ENCODE results near the gene ZNF618. TPM values are rescaled to one million over a fixed set of nuclear protein-coding genes. Genes with fewer than 3 reads are reported as not detected.

The ZNF618 gene
- total RNA-seq, 4 donors from 2014 or later, result 0.26 to 1.2 (median 1.0) TPM

DNA sequence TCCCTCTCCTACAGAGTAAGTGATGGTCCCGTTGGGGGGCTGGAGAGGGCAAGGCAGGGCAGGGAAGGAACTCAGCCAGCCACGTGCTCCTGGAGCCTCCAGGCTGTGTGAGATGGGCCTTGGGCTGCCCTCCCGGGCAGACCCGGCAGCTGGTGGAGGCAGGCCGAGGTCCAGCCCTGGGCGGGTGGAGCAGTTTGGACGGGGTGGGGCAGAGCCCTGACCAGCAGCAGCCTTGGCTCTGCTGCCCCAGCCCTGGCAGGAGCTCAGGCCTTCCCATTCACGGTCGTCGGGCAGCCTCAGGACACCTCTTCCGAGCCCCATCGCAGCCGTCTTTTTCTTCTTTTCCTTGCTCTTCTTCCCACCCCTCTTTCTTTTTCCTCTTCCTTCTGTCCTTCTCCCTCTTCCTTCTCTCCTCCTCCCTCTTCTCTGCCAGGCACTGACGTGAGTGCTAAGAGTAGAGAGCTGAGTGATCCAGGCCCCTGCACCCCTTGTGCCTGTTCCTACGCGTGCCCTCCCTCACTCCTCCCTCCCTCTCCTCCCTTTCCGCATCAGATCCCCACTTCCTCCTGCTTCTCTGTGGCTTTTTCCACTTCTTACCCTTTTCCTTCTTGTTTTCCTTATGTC, 159.2 kb downstream of the ZNF618 start:
- H3K4me3 ChIP-seq, result no peak overlapping the region
- no peak overlapping the region for H3K27ac ChIP-seq
- no peaks in the 10 kb centered on the region for H3K27me3 ChIP-seq
- no peaks in the 10 kb centered on the region for H3K9me3 ChIP-seq
- DNase-seq, result no peak
- in situ Hi-C loops (cut with MboI; ENCODE audit: low sequenced_read_pairs in 4 of 4) (loop anchor here in 3 of 4 donors (10.0 to 25.0 kb wide), 3 partner anchors 223 to 348 kb away; no protein-coding TSS in a partner anchor), intact Hi-C loops (cut with DNase I; ENCODE audit: low total_unique reads) (loop anchor here (10.0 kb wide), 1 partner anchor 351 kb away; no protein-coding TSS in a partner anchor)
- ATAC-seq, result no peak
- peaks cover 0 to 5% of the 10 kb centered on the region in 2 donors for H3K36me3 ChIP-seq
- no peaks in the 10 kb centered on the region for H3K4me1 ChIP-seq
- TF ChIP-seq POLR2A (IDR thresholded peaks at IDR 0.05) (no peak), CTCF (IDR thresholded peaks at IDR 0.05 in 4 of 5, conservative IDR thresholded peaks at IDR 0.05 in 1 of 5) (no peak)

- ATAC-seq (no peak), DNase-seq (no peak)
- H3K27ac ChIP-seq, result no peak overlapping the region
- H3K4me1 ChIP-seq, result no peaks in the 10 kb centered on the region
- H3K4me3 ChIP-seq, result no peak overlapping the region
- peaks cover 0 to 5% of the 10 kb centered on the region in 2 donors for H3K36me3 ChIP-seq
- in situ Hi-C loops (cut with MboI; ENCODE audit: low sequenced_read_pairs in 4 of 4), result loop anchor here in 3 of 4 donors (10.0 to 25.0 kb wide), 3 partner anchors 224 to 349 kb away; no protein-coding TSS in a partner anchor
- intact Hi-C loops (cut with DNase I; ENCODE audit: low total_unique reads), result loop anchor here (10.0 kb wide), 1 partner anchor 351 kb away; no protein-coding TSS in a partner anchor
- TF ChIP-seq CTCF (IDR thresholded peaks at IDR 0.05 in 4 of 5, conservative IDR thresholded peaks at IDR 0.05 in 1 of 5) (no peak), POLR2A (IDR thresholded peaks at IDR 0.05) (no peak)
- H3K9me3 ChIP-seq, result no peaks in the 10 kb centered on the region
- H3K27me3 ChIP-seq, result no peaks in the 10 kb centered on the region
These were observed 160.0 kb downstream of the ZNF618 start for GRCh38 chr9:114035845-114036801.

DNA sequence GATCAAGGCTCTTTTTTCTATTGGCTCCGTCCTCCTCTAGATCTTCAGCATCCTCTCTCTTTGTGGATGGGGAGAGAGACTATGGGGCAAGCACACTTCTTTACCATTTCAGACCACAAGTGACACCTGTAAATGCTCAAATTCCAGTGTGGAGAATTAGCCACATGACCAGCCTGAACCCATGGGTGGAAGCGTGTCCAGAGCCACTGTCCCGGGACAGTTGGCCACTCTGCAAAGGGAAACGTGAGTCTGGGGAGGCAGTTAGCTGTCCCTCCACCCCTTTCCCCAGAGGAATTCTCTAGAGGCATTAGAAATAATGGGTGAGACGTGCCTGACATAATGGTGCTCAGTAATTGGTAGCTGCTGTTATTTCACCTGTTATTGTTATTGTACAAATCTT, 161.1 kb downstream of the ZNF618 start:
- peaks cover 0 to 5% of the 10 kb centered on the region in 2 donors for H3K36me3 ChIP-seq
- H3K4me3 ChIP-seq, result no peak overlapping the region
- ATAC-seq, result no peak
- intact Hi-C loops (cut with DNase I; ENCODE audit: low total_unique reads) (loop anchor here (10.0 kb wide), 1 partner anchor 352 kb away; no protein-coding TSS in a partner anchor), in situ Hi-C loops (cut with MboI; ENCODE audit: low sequenced_read_pairs in 4 of 4) (loop anchor here in 3 of 4 donors (10.0 to 25.0 kb wide), 3 partner anchors 225 to 350 kb away; no protein-coding TSS in a partner anchor)
- DNase-seq, result no peak
- no peak overlapping the region for H3K27ac ChIP-seq
- TF ChIP-seq POLR2A (IDR thresholded peaks at IDR 0.05) (no peak), CTCF (IDR thresholded peaks at IDR 0.05 in 4 of 5, conservative IDR thresholded peaks at IDR 0.05 in 1 of 5) (no peak)
- no peaks in the 10 kb centered on the region for H3K9me3 ChIP-seq
- no peaks in the 10 kb centered on the region for H3K27me3 ChIP-seq
- no peaks in the 10 kb centered on the region for H3K4me1 ChIP-seq

DNA sequence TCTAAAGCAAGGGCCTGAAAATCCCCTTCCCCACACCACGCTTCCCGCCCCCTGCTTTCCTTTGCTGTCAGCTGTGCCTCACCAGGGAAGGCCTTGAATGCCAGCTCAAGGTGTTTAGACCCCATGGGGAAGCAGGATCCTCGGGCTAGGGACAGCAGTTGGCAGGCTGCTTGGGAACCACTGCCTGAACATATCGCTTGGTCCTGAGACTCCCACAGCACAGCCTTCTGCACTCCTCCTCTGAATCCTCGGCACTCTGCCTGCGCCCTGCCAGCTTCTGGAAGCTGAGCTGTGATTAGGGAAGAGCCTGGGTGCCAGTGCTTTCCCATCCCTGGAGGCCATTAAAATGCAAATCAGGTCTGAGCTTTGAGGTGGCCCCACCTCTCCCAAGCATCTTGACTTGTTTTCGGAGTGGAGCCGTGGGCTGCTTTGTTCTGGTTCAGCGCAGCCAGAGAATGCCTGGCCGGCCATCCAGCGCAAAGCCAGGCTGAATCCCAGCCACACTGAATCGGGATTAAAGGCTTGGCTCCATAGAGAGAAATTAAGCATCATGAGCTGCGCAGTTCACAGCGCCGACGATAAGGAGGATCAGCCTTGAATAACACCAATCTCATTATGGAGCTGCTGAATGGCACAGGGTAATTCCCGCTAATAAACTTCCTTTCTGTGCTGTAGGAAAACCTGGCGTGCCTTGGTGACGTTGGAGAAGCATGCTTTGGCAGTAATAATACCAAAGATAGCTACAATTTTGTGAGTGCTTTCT, 162.0 kb downstream of the ZNF618 start:
- Histone ChIP-seq H3K36me3 (peaks cover 0 to 5% of the 10 kb centered on the region in 2 donors), H3K4me3 (no peak overlapping the region), H3K27me3 (no peaks in the 10 kb centered on the region), H3K4me1 (no peaks in the 10 kb centered on the region), H3K9me3 (no peaks in the 10 kb centered on the region), H3K27ac (no peak overlapping the region)
- in situ Hi-C loops (cut with MboI; ENCODE audit: low sequenced_read_pairs in 4 of 4) (loop anchor here in 3 of 4 donors (10.0 to 25.0 kb wide), 3 partner anchors 226 to 351 kb away; no protein-coding TSS in a partner anchor), intact Hi-C loops (cut with DNase I; ENCODE audit: low total_unique reads) (loop anchor here (10.0 kb wide), 1 partner anchor 353 kb away; no protein-coding TSS in a partner anchor)
- DNase-seq (no peak), ATAC-seq (no peak)
- TF ChIP-seq POLR2A (IDR thresholded peaks at IDR 0.05) (no peak), CTCF (IDR thresholded peaks at IDR 0.05 in 4 of 5, conservative IDR thresholded peaks at IDR 0.05 in 1 of 5) (no peak)
